ENCODE measurements around the gene MIS18A.
A peak's percentile ranks its signal among the peaks of the same experiment; 100 is the strongest.
"Not testable (repeated sequence)": the region's sequence is repeated elsewhere in the genome, so short reads cannot be mapped to it uniquely, and the experiment has no call there.

MIS18A gene, protein sequence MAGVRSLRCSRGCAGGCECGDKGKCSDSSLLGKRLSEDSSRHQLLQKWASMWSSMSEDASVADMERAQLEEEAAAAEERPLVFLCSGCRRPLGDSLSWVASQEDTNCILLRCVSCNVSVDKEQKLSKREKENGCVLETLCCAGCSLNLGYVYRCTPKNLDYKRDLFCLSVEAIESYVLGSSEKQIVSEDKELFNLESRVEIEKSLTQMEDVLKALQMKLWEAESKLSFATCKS

DNA sequence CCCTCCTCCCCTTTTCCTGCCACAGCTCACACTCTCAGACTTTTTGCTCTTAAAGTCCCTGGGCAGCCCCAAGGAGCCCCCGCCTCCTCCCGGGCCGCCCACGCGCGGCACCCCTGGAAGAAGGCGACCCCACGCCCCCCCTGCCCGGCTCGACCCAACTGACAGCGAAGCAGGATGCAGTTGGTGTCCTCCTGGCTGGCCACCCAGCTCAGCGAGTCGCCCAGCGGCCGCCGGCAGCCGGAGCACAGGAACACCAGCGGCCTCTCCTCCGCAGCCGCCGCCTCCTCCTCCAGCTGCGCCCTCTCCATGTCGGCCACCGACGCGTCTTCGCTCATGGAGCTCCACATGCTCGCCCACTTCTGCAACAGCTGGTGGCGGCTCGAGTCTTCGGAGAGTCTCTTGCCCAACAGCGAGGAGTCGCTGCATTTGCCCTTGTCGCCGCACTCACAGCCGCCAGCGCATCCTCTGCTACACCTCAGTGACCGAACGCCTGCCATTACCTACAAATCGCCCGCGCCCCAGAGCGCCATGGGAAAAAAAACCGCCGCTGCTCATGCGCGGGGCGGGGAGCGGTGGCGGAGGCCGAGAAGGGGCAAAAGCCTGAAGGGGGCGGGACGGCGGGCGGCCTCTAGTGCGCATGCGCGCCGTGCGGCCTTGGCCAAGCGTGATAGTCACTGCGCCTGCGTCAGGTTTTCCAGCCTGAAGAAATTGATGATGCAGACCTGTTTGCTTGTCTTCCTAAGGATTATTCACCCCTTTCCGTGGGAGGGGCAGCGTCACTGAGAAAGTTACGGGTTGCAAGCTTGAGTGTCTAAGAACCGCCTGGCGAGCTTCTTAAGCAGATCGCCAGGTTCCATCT lies at the start of gene MIS18A:
Gene MIS18A, minus strand, starts transcription at position 532 of the 859 bp plus-strand sequence. Its CDS starts 35 bp downstream, at position 497.
- peak; percentile 95 to 98 (median 97) for DNase-seq (ENCODE audit: low read depth in 3 of 3)

DNA sequence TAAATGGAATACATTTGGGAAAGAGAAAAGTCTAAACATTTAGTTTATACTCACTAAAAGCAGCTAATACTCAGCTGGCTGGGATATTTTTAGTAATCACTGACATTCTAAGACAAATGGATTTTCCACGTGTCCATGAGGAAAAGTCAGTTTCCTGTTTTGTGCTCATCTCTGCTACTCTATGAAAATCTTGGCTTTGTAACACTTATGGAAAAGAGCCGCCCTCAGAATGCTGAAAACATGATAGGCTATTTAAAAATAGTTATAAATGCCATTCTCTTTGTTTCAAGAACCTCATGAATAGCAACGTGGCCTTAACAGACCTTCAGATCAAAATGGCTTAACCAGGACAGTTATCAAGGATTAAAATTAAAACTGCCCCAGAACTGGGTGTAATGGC lies 49.7 kb upstream of the MIS18A start:
- DNase-seq (ENCODE audit: low read depth in 3 of 3) = no peak

DNA sequence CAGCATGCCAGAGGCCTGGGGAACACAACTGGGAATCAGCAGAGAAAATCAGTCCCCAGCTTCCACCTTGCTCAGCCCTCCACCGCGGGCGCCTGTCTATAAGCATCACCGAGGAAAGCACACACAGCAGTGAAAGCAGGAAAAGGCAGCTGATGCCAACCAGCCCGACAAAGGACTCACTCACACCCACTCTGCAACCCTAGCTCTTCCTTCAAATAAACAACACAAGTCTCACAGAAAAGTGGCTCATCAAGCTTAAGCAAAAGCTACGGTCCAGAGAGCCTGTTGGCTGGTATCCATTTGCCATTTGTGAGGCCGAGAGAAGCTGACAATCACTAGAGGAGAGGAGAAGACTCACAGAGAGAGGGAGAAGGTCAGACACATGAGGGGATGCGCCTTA lies 46.9 kb upstream of the MIS18A start:
- DNase-seq (ENCODE audit: low read depth in 3 of 3) = no peak

DNA sequence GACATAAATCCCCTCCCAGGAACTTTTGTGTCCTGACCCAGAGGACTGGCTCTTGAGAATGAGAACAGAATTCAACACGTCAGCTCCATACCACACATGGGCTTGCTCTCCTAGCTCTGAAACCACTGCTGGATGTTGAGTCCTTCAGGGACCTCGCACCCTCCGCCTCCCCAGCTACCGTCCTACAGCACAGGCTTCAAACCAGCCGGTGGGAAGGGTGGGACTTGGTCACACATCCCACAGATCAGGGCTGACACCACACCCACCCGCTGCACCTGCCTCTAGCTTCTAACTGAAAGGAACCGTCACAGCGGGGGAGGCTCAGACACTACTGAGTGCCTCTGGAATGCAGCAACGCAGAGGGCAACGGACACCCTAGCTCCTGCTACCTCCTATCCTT lies 43.8 kb upstream of the MIS18A start:
- no peak for DNase-seq (ENCODE audit: low read depth in 3 of 3)

DNA sequence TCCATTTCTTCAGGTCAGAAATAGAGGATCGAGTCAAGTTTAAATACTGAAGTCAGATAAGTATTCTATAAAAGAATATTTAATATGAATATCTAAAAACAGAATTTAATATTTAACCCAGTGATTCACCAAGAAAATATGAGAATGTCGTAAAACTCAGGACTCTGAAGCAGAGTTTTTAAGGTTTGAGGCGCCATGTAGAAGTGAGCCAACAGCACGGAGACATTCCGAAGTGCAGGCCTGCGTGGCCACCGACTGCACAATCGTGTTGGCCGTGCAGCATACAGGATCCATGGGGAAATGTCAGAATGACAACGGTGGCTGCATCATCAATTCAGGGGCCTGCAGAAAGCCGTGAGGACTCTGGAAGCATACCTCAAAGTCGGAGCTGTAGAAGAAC lies 43.3 kb upstream of the MIS18A start:
- no peak for DNase-seq (ENCODE audit: low read depth in 3 of 3)

DNA sequence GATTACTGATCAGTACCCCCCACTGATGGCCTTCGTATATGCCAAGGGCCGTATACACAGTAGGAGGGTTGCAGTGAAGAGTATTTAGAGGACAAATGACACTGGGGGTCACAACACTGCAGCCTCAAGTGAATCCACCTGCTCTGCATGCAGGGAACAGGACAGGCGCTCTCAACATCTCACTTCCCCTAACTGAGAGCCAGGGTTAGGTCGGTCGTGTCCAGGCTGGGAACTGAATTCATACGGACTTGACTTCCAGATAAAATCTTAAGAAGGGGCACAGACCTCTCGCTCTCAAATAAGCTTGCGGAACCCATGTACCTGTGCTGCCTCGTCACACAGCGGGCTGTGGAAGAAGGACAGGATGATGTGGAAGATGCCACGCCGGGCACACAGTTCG lies 42.6 kb upstream of the MIS18A start:
- no peak for DNase-seq (ENCODE audit: low read depth in 3 of 3)

DNA sequence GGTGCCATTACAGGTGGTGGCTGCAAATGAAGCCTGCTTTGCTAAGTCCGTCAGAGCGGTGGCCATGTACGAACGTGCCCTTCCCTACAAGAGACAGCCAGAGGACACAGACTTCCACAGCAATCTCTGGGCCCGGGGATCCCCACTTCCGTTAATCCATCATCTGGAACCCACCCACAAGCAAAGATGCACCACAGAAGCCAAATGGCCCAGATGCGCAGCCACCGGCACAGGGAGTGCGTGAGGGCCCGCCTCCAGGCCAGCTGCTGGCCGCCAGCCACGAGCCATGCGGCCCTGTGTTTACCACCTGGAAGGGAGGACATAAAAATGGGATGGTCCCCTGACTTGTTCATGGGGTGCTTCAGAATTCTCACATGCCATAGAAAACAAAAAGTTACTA lies 41.9 kb upstream of the MIS18A start:
- no peak for DNase-seq (ENCODE audit: low read depth in 3 of 3)

DNA sequence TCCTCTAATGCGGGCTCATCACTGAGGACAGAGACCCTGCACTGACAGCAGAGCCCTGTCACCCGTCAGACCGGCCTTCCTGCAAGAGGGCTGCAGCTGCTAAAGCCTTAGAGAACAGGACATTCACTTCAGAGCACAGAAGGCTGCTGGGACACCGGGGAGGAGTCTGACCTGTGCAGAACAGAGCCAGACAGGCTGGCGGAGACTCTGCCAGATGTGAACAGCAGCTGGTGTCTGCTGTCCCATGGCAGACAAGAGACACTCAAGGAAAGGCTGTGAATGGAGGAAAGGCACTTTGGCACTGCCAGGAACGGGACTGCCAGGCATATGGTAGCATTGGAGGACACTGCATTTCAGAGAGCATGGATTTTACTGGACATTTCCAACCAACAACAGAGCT lies 41.2 kb upstream of the MIS18A start:
- no peak for DNase-seq (ENCODE audit: low read depth in 3 of 3)

DNA sequence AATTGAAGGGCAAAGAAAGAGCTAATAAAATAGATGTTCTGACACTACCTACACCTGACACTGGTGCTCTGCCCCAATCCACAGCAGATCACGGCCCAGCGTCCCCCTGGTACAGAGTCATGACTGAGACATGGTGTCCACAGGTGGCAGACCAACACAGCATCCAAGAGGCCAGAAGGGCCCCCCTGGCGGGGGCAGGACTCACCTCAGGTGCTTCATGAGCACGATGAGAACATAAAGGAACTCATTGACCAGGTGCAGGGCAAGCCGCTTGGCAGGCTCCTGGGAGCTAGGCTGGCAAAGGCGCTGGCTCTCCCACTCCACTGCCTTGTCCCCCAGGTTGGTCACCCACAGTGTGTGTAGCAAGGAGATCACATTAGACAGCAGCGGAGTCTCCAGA lies 40.2 kb upstream of the MIS18A start:
- DNase-seq (ENCODE audit: low read depth in 3 of 3) = no peak

DNA sequence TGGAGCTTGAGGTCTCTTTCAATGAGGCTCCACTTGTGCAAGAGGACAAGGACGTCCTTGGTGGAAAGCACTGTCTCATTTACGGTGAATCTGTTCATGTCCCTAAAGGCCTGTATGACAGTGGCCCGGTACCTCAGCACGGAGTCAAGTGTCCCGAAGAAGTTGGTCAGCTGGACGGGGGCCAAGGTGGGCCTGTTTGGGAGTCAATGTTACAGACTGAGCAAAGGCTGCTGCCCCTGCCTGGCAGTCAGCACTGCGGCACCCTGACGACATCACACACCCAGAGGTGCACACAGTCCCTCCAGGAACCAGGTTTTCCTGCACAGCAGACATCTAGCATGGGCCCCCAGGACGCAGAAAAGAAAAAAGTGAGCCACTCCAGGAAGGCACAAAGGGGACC lies 38.9 kb upstream of the MIS18A start:
- no peak for DNase-seq (ENCODE audit: low read depth in 3 of 3)

DNA sequence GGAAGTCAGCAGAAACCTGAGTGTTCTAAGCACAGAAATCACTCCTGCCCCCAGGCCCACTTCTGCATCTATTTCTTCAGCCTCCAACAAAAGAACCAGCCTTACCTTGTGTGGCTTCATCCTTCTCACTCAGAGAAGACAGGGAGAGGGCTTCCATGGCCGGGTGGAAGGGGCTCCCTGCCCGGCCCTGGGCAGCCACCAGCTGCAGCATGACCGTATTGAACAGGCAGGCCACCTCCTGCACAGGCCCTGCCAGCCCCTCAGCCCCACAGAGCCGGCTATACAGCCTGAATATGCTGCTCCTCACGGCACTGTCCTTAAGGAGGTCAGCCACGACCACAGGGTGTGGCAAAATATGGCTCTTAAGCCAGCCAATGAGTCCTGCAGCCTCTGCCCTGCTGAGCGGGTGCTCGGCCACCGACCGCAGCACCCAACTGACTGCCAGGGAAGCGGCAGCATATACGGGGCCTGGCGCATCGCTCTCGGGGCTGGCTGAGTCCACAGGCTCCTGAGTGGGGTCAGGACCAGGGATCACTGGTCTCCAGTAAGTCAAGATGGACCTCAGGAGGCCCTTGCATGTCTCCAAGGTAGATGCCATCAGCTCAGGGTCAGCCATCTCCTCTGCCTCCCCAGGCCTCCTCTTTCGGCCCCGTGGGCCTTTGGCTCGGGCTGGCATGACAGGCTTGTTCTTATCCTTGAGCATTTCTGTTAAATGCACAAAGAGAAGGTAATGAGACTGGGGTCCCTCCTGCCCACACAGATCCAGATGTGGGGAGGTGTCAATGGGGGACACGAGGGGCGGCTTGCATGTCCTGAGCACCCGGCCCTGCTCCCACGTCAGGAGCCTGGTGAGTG lies 37.7 kb upstream of the MIS18A start:
- no peak for DNase-seq (ENCODE audit: low read depth in 3 of 3)

DNA sequence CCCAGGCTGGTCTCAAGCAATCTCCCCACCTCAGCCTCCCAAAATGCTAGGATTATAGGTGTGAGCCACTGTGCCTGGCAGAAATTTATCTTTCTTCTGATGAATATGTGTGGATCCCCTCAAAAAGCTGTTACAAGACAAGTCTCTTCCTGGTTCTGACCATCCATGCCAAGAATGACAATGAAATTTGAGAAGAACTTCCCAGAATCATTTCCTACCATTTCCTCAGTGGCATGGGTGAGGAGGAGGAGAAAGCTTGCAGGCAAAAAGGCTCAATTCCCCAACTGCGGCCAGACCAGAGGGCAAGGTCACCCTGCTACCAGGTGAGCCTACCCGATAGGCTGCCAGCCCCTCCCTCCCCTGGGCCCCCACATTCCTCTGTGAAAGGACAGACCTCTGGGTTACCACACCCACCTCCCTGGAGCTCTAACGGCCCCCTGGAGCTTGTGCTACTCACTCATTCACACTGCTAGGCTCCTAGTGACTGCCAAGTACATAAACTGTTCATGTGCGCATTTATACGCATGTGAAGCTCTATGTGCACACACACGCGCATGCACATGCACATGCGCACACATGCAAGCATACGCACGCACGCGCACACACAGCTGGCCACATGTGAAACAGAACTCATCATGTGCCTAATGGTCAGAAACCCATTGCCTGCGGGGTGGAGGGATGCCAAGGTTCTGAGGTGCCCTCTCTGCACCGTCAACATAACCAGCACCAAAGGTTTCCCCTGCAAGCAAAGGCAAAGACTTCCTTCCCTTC lies 36.8 kb upstream of the MIS18A start:
- no peak for DNase-seq (ENCODE audit: low read depth in 3 of 3)

DNA sequence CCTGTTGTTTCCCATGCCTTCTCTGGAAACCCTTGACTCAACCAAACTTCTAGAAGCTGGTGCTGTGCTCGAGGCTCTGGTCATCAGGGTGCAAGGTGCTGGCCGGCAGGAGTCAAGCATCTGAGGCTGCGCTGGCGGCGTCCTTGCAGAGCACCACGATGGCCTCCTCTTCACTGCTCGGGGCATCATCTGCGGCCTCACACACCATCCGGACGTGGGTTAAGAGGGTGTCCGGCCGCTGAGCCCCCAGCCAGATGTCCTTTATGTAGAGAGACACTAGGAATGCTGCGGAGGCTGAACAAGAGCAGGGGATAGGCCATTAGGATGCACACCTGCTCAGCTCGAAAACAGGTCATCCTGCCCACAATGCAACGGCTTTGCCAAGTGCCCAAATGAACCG lies 36.0 kb upstream of the MIS18A start:
- no peak for DNase-seq (ENCODE audit: low read depth in 3 of 3)

DNA sequence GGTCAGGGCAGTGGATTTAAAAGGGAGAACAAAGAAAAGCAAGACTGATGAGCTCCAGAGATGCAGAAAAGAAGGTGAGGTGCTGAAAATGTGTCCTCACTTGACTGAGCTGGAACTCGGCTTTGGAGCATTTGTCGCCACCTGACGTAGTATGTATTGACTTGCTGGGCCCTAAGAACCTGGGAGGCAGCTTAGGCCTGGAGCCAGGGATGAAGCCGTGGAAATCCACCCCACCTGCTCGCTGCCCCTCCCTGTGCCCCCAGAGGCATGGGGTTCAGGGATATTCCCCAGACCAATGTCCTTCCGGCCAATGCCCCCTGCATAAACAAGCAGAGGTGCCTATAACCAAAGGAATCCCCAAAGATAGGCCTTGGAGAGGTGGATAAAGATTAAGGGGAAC lies 34.1 kb upstream of the MIS18A start:
- DNase-seq (ENCODE audit: low read depth in 3 of 3) = no peak

DNA sequence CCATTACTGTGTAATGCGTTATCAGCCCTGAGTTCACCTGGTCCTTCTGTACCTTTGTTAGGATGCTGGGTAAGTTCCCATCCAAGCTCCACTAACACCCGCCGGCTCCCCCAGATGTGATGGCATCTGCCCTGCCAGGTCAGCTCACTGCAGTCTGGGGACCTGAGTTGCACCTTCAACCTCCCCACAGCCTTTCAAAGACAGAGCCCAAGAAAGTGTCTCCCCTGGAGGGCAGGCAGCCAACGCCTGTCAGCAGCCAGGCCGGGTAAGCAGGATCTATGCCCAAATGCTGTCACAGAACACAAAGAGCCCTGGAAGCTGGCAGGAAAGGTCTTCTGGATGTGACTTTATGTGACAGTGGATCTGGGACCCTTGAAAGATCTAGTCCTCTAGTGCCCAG lies 33.5 kb upstream of the MIS18A start:
- DNase-seq (ENCODE audit: low read depth in 3 of 3) = no peak

DNA sequence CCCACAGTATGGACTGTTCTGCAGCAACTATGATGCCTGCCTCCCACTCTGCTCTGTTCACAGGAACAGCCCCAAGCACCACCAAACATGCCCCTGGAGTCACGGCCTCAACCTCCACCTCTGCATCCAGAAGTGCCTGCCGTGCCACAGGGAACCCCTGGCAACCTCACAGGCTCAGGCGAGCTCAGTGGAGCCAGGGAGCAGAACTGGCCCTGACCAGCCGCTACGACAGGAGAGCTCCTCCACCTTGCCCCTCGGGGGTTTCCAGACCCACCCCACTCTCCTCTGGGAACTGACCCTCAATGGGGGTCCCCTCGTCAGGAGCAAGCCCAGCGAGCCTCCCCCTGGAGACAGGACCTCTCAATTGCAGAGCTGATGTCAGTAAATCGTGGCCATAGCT lies 32.8 kb upstream of the MIS18A start:
- DNase-seq (ENCODE audit: low read depth in 3 of 3) = no peak

DNA sequence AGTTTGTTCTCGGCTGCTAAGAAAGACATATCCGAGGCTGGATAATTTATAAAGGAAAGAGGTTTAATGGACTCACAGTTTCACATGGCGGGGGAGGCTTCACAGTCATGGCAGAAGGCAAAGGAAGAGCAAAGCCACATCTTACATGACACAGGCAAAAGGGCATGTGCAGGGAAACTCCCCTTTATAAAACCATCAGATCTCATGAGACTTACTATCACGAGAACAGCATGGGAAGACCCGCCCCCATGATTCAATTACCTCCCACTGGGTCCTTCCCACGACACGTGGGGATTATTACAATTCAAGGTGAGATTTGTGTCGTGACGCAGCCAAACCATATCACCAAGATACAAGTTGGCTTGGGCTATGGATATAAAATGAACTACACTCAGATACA lies 32.1 kb upstream of the MIS18A start:
- DNase-seq (ENCODE audit: low read depth in 3 of 3) = not testable (repeated sequence)

DNA sequence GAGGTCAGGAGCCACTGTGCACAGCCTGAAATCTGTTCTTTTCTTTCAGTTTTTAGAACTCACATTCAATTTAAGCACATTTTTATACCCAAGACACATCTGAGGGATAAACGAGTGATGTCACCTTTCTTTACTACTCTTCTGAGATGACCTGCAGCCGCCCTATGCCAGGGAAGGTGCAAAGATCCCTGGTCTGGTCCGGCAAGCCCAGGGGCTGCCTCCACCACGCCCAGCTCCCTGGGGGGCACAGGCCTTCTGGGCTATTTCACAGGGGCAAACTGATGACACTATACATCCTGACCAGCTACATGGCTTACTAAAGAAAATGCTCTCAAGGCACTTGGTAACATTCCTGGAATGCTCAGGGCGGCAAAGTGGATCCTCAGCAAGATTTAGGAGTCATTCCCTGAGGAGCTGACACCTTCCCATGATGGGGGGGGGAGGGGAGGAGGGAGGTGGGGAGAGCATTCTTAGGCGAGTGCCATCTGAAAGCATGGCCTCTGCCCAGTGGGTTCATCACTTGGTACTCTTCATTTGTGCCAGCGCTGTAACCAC lies 31.1 kb upstream of the MIS18A start:
- DNase-seq (ENCODE audit: low read depth in 3 of 3) = no peak

DNA sequence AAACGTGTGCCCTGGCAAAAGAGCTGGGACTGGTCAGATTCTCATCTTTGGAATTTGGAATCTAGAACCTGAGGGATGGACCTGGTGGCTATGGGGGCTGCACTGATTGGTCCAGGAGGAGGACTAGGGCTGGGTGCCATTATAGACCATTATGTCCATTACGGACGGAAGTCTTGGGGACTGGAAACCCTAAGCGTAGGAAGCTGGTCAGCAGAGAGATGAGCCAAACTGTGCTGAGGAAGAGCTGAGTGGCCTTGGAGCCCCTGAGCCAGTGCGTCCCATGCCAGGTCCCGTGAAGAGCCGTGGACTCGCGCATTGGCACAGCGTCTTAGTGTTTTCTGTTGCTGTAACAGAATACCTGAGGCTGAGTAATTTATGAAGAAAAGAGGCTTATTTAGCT lies 29.8 kb upstream of the MIS18A start:
- no peak for DNase-seq (ENCODE audit: low read depth in 3 of 3)

DNA sequence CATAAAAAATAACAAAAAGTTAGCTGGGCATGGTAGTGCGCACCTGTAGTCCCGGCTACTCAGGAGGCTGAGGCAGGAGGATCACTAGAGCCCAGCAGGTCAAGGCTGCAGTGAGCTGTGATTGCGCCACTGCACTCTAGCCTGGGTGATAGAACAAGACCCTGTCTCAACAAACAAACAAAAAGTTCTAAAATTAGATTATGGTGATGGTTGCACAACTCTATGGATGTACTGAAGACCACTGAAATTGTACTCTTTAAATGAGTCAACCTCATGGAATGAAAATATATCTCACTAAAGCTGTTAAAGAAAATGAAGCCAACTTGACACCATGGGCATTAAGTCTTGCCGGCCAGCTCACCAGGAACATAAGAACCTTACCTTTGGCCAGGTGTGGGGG lies 28.9 kb upstream of the MIS18A start:
- no peak for DNase-seq (ENCODE audit: low read depth in 3 of 3)

DNA sequence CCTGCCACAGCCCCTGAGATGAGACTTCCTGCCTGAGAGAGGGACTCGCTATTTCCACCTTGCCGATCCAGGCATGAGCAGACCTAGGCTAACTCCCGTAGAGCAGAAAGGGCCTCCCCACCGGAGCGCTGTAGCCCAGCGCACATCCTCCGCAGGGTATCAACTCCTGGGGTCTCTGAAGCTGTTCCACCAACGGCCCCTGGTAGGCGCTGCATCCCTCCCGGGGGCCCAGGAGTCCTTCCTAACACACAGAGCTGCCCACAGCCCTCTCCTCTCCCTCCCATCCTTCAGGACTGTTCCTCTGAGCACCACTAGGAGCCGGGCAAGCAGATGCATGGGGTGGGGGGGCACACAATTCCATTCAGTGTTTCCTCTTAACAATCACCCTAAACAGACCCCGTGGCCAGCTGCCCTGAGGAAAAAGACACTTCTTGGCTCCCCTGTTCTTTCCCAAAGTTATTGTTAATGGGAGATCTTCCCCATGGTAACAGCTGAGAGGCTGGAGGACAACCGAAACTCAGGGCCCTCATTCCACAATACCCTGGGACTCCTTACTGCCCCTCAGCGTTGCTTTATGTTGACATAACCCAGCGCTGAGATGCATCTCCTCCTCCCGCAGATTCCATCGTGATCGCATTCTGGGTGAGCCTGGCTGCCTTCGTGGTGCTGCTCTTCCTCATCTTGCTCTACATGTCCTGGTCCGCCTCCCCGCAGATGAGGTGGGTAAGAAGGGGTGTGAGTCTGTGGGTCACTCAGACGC lies 27.4 kb upstream of the MIS18A start:
- DNase-seq (ENCODE audit: low read depth in 3 of 3) = no peak

Measured in stimulated activated CD4-positive, alpha-beta T cell treated with anti-CD3 and anti-CD28 coated beads, TNF-alpha, amount 100 ng/mL, for 48 hours (primary cell).